Activated CD4-positive, alpha-beta memory T cell treated with anti-CD3 and anti-CD28 coated beads, Interleukin-2, amount 10 ng/mL, durations not matched to agents 7 days and 5 days (primary cell): Measurements from ENCODE around the gene IFI35. TPM values are rescaled to one million over a fixed set of nuclear protein-coding genes. Genes with fewer than 3 reads are reported as not detected.
A peak's percentile ranks its signal among the peaks of the same experiment; 100 is the strongest.
"Not testable (repeated sequence)": the region's sequence is repeated elsewhere in the genome, so short reads cannot be mapped to it uniquely, and the experiment has no call there.

Experiments used
- CTCF ChIA-PET: fragments of 350-600 bp; sonication (Branson Sonifier 250); formaldehyde crosslinking; loops from one replicate; lab custom pipeline; 2021; ENCODE audit warnings: antibody characterized with exemption, inconsistent platforms; lab: Charles Lee
- POLR2A ChIA-PET: fragments of 350-600 bp; sonication (Branson Sonifier 250); formaldehyde crosslinking; loops from one replicate; lab custom pipeline; 2021; ENCODE audit warnings: antibody characterized with exemption; lab: Charles Lee
- DNase-seq: peaks from one replicate; pipeline ENCODE4 v3.0.0-alpha.2; 2020
- H3K27ac Mint-ChIP-seq: one replicate; pipeline ENCODE4 v1.8.0; 2021; ENCODE audit warnings: mild to moderate bottlenecking, mixed read lengths
- H3K27me3 Mint-ChIP-seq: one replicate; pipeline ENCODE4 v1.8.0; 2021; ENCODE audit warnings: mixed read lengths
- H3K36me3 Mint-ChIP-seq: one replicate; pipeline ENCODE4 v1.8.0; 2021; ENCODE audit warnings: low read depth, mixed read lengths
- H3K4me1 Mint-ChIP-seq: one replicate; pipeline ENCODE4 v1.8.0; 2021; ENCODE audit warnings: mixed read lengths
- H3K4me3 Mint-ChIP-seq: one replicate; pipeline ENCODE4 v1.8.0; 2021; ENCODE audit warnings: mild to moderate bottlenecking, mixed read lengths
- H3K9me3 Mint-ChIP-seq: one replicate; pipeline ENCODE4 v1.8.0; 2021; ENCODE audit warnings: mixed read lengths
- total RNA-seq, 2 experiments: library from RNA; stranded (reverse); gene quantifications; one replicate each; pipeline ENCODE4 v1.2.3, GENCODE V29; 2021

The IFI35 gene
- 100 to 1,000 TPM; 149 to 154 TPM for total RNA-seq

GRCh38 chr17:43006639-43007551, at the start of gene IFI35:
Gene IFI35, plus strand, starts transcription at chr17:43006784. Its CDS starts 164 bp downstream, at chr17:43006948.
- ChIA-PET CTCF (interaction anchor here (0.5 to 2.1 kb wide), 7 partner anchors 9 to 308 kb away, joined by 3 to 24 read pairs (median 3); partner anchors contain the start of genes BECN1 and RPL27), POLR2A (interaction anchor here (0.6 to 8.1 kb wide), 16 partner anchors 9 to 354 kb away, joined by 3 to 103 read pairs (median 4); partner anchors contain the start of gene RPL27)
- peak within 1 kb of the TSS; percentile 100 for H3K27ac Mint-ChIP-seq
- H3K27me3 Mint-ChIP-seq: no peaks in the 10 kb centered on the region
- H3K9me3 Mint-ChIP-seq: no peaks in the 10 kb centered on the region
- H3K4me3 Mint-ChIP-seq: peak within 1 kb of the TSS; percentile 100
- DNase-seq: peak; percentile 92
- peaks cover 49% of the 10 kb centered on the region for H3K36me3 Mint-ChIP-seq
- H3K4me1 Mint-ChIP-seq: peaks cover 34% of the 10 kb centered on the region

DNA sequence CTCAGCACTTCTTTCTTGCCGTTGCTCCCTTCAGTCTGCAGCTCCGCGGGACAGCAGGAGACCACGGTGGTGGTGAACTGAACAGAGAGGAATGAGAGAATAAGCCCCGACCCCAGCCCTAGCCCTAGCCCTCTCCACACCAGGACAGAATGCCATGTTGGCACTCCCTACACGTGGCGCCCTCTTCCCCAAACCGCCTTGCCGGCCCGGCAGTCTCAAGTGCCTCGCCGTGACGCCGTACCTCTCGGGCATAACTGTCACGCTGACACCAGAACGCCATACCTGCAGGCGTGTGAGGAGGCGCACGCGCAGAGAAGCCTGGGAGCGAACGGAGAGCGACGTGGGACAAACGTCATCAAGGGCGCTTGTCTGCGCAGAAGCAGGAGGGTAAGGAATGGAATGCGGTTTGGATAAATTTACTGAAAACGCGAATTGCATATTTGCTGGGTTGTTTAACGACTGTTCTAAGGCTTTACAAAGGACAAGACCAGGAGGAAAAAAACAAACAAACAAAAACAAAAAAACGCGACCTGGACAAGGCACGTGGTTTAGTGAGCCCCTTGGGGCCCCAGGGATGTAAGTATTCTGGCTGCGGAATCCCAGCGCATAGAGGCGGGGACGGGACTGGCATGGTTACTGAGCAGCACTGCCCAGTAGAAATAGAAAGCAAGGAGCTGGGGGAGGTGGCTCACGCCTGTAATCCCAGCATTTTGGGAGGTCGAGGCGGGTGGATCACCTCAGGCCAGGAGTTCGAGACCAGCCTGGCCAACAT, 42.2 kb upstream of the IFI35 start, which contains the start of gene AARSD1:
Gene AARSD1 (minus strand): TSS at position 294 of the 772 bp plus-strand sequence. CDS start 14 bp downstream, at position 280.
- H3K9me3 Mint-ChIP-seq: no peaks in the 10 kb centered on the region
- peak within 1 kb of the TSS; percentile 82 for H3K27ac Mint-ChIP-seq
- POLR2A ChIA-PET: interaction anchor here (0.7 to 2.0 kb wide), 9 partner anchors 10 to 351 kb away, joined by 3 to 11 read pairs (median 3); partner anchors contain the start of genes BECN1, NBR1, PSME3 and RPL27
- H3K27me3 Mint-ChIP-seq: no peaks in the 10 kb centered on the region
- peak; percentile 92 for DNase-seq
- peaks cover 23% of the 10 kb centered on the region for H3K36me3 Mint-ChIP-seq
- CTCF ChIA-PET: interaction anchor here (0.5 to 1.8 kb wide), 3 partner anchors 34 to 1282 kb away, joined by 3 to 8 read pairs (median 3); partner anchors contain the start of gene RPL27
- peak within 1 kb of the TSS; percentile 87 for H3K4me3 Mint-ChIP-seq
- peaks cover 22% of the 10 kb centered on the region for H3K4me1 Mint-ChIP-seq

GRCh38 chr17:42967925-42968324, 38.7 kb upstream of the IFI35 start:
- H3K9me3 Mint-ChIP-seq: no peaks in the 10 kb centered on the region
- peaks cover 7% of the 10 kb centered on the region for H3K36me3 Mint-ChIP-seq
- no peak for DNase-seq
- no peaks in the 10 kb centered on the region for H3K27me3 Mint-ChIP-seq
- H3K4me1 Mint-ChIP-seq: peaks cover 15% of the 10 kb centered on the region
- CTCF ChIA-PET: interaction anchor here (0.6 to 1.1 kb wide), 2 partner anchors 16 to 30 kb away, joined by 3 read pairs; partner anchors contain the start of gene RPL27
- H3K4me3 Mint-ChIP-seq: no peak overlapping the region
- POLR2A ChIA-PET: interaction anchor here (1.0 to 1.5 kb wide), 2 partner anchors 13 to 400 kb away, joined by 3 read pairs; partner anchors contain the start of gene RUNDC1
- no peak overlapping the region for H3K27ac Mint-ChIP-seq

GRCh38 chr17:42969001-42969581, 37.5 kb upstream of the IFI35 start:
- no peak for DNase-seq
- H3K4me1 Mint-ChIP-seq: peaks cover 8% of the 10 kb centered on the region
- no peaks in the 10 kb centered on the region for H3K9me3 Mint-ChIP-seq
- ChIA-PET POLR2A (interaction anchor here (1.0 to 1.5 kb wide), 2 partner anchors 347 to 399 kb away, joined by 3 to 4 read pairs; no protein-coding TSS in a partner anchor), CTCF (interaction anchor here (1.1 to 1.6 kb wide), 2 partner anchors 29 kb away, joined by 3 to 4 read pairs; partner anchors contain the start of gene RPL27)
- H3K4me3 Mint-ChIP-seq: no peak overlapping the region
- no peak overlapping the region for H3K27ac Mint-ChIP-seq
- peaks cover 6% of the 10 kb centered on the region for H3K36me3 Mint-ChIP-seq
- H3K27me3 Mint-ChIP-seq: no peaks in the 10 kb centered on the region

DNA sequence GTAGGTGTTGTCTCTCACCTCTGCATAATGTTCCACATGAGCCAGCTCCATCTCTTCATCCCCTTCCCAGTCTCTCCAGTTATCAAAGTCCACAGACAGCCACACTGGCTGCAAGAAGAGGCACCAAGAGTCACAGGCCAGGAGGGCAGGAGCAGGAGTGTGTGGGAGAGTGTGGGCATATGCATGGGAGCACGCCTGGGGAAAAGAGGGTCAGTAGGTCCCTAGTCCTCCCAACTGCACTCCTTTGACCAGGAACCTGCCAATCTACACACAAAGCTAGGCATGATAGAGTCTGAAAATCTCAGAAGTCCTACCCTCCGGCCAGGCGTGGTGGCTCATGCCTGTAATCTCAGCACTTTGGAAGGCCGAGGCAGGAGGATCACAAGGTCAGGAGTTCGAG, 35.0 kb upstream of the IFI35 start:
- CTCF ChIA-PET: interaction anchor here (1.2 kb wide), 1 partner anchor 26 kb away, joined by 3 read pairs; the partner anchor contains the start of gene RPL27
- H3K36me3 Mint-ChIP-seq: no peaks in the 10 kb centered on the region

GRCh38 chr17:42973323-42973722, 33.3 kb upstream of the IFI35 start:
- POLR2A ChIA-PET, H3K27me3 Mint-ChIP-seq, H3K9me3 Mint-ChIP-seq, H3K4me3 Mint-ChIP-seq, H3K36me3 Mint-ChIP-seq, DNase-seq, H3K27ac Mint-ChIP-seq, H3K4me1 Mint-ChIP-seq, CTCF ChIA-PET: not testable (repeated sequence)

More for the DNA sequence above, 35.0 kb upstream of the IFI35 start:
- POLR2A ChIA-PET: no interaction called here
- no peaks in the 10 kb centered on the region for H3K9me3 Mint-ChIP-seq
- no peak for DNase-seq
- H3K27me3 Mint-ChIP-seq: no peaks in the 10 kb centered on the region
- no peak overlapping the region for H3K27ac Mint-ChIP-seq
- H3K4me3 Mint-ChIP-seq: no peak overlapping the region
- H3K4me1 Mint-ChIP-seq: peaks cover 2% of the 10 kb centered on the region

GRCh38 chr17:42975265-42975664, 31.3 kb upstream of the IFI35 start:
- H3K36me3 Mint-ChIP-seq: peaks cover under 1% of the 10 kb centered on the region
- H3K4me1 Mint-ChIP-seq: peaks cover 13% of the 10 kb centered on the region
- H3K27me3 Mint-ChIP-seq: no peaks in the 10 kb centered on the region
- POLR2A ChIA-PET: no interaction called here
- no peak overlapping the region for H3K4me3 Mint-ChIP-seq
- no peak for DNase-seq
- H3K27ac Mint-ChIP-seq: no peak overlapping the region
- no peaks in the 10 kb centered on the region for H3K9me3 Mint-ChIP-seq
- CTCF ChIA-PET: interaction anchor here (1.1 kb wide), 1 partner anchor 151 kb away, joined by 3 read pairs; the partner anchor contains the start of gene BECN1

- H3K27ac Mint-ChIP-seq, H3K36me3 Mint-ChIP-seq, H3K4me3 Mint-ChIP-seq, H3K9me3 Mint-ChIP-seq, DNase-seq, H3K27me3 Mint-ChIP-seq: not testable (repeated sequence)
- H3K4me1 Mint-ChIP-seq: peaks cover 14% of the 10 kb centered on the region
- CTCF ChIA-PET: interaction anchor here (0.6 to 1.1 kb wide), 2 partner anchors 9 to 152 kb away, joined by 3 read pairs; partner anchors contain the start of gene BECN1
- POLR2A ChIA-PET: interaction anchor here (1.2 kb wide), 1 partner anchor 23 kb away, joined by 4 read pairs; the partner anchor contains the start of gene RPL27
These were observed 30.9 kb upstream of the IFI35 start for GRCh38 chr17:42975701-42976100.

- DNase-seq: peak; percentile 26
- peaks cover 16% of the 10 kb centered on the region for H3K36me3 Mint-ChIP-seq
- POLR2A ChIA-PET: interaction anchor here (1.7 kb wide), 1 partner anchor 18 kb away, joined by 16 read pairs; the partner anchor contains the start of gene RPL27
- H3K9me3 Mint-ChIP-seq: no peaks in the 10 kb centered on the region
- H3K4me1 Mint-ChIP-seq: peaks cover 35% of the 10 kb centered on the region
- peak within 1 kb of the TSS; percentile 98 for H3K4me3 Mint-ChIP-seq
- no peaks in the 10 kb centered on the region for H3K27me3 Mint-ChIP-seq
- peak within 1 kb of the TSS; percentile 87 for H3K27ac Mint-ChIP-seq
- CTCF ChIA-PET: interaction anchor here (1.3 kb wide), 2 partner anchors 18 to 50 kb away, joined by 3 read pairs; partner anchors contain the start of gene RPL27
These were observed 26.9 kb upstream of the IFI35 start, which contains the start of gene PTGES3L for GRCh38 chr17:42979511-42980273. Gene PTGES3L, minus strand, starts transcription at chr17:42980080. Its CDS starts 27 bp downstream, at chr17:42980053.

GRCh38 chr17:42980274-42980765, 26.3 kb upstream of the IFI35 start, which contains the start of gene RUNDC1:
Gene RUNDC1, plus strand, starts transcription at chr17:42980565. Its CDS starts 12 bp downstream, at chr17:42980577.
- peak within 1 kb of the TSS; percentile 87 for H3K27ac Mint-ChIP-seq
- peak; percentile 91 for DNase-seq
- POLR2A ChIA-PET: interaction anchor here (1.0 to 2.3 kb wide), 3 partner anchors 12 to 18 kb away, joined by 3 to 17 read pairs (median 16); partner anchors contain the start of gene RPL27
- H3K4me1 Mint-ChIP-seq: peaks cover 38% of the 10 kb centered on the region
- H3K9me3 Mint-ChIP-seq: no peaks in the 10 kb centered on the region
- CTCF ChIA-PET: interaction anchor here (1.0 to 1.3 kb wide), 2 partner anchors 18 to 50 kb away, joined by 3 read pairs; partner anchors contain the start of gene RPL27
- H3K36me3 Mint-ChIP-seq: peaks cover 21% of the 10 kb centered on the region
- peak within 1 kb of the TSS; percentile 98 for H3K4me3 Mint-ChIP-seq
- H3K27me3 Mint-ChIP-seq: no peaks in the 10 kb centered on the region
